ENCODE measurements around the gene GINS1. TPM values are rescaled to one million over a fixed set of nuclear protein-coding genes. Genes with fewer than 3 reads are reported as not detected.

The GINS1 gene
- total RNA-seq, 6 experiments from 2014 or later, result 0.37 to 3.5 (median 0.76) TPM

DNA sequence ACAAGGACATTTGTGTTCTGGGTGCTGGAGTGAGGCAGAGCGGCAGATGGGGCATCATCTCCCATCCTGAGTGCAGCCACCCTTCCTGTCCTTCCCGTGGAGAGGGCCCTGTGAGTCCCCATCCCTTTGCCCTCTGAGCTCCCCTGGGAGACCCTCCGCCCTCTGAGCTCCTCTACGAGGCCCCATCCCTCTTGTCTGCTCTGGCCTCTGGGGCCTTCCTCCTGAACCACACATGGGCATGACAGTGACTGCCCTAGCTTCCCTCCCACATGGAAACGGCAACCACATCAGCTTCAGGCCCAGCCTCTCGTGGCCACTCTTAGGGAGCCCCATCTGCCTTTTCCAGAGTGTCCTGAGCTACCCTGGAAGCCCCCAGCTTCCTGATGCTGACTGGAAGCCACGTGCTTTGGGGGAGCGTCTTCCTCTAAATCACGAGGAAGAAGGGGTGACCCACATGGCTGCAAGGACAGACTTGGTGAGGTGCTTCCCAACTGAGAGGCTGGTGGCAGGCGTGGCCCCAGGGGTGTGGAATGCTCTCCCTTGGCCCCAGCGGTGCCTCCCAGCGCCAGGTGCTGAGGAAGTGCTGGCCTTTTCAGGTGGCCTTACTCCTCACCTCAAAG, 52.6 kb downstream of the GINS1 start:
- TF ChIP-seq POLR2A (IDR thresholded peaks at IDR 0.05), result no peak
- TF ChIP-seq, protein P1, sequence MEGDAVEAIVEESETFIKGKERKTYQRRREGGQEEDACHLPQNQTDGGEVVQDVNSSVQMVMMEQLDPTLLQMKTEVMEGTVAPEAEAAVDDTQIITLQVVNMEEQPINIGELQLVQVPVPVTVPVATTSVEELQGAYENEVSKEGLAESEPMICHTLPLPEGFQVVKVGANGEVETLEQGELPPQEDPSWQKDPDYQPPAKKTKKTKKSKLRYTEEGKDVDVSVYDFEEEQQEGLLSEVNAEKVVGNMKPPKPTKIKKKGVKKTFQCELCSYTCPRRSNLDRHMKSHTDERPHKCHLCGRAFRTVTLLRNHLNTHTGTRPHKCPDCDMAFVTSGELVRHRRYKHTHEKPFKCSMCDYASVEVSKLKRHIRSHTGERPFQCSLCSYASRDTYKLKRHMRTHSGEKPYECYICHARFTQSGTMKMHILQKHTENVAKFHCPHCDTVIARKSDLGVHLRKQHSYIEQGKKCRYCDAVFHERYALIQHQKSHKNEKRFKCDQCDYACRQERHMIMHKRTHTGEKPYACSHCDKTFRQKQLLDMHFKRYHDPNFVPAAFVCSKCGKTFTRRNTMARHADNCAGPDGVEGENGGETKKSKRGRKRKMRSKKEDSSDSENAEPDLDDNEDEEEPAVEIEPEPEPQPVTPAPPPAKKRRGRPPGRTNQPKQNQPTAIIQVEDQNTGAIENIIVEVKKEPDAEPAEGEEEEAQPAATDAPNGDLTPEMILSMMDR (IDR thresholded peaks at IDR 0.05), result no peak
- ATAC-seq, result peak in 1 of 4 donors; percentile 14
- no peak overlapping the region for H3K4me3 ChIP-seq
- H3K27ac ChIP-seq, result no peak overlapping the region
- peaks cover 0 to 24% (median 3%) of the 10 kb centered on the region in 4 donors for H3K36me3 ChIP-seq
- intact Hi-C loops (cut with DNase I), result no loop called here
- no peaks in the 10 kb centered on the region for H3K4me1 ChIP-seq
- no peaks in the 10 kb centered on the region for H3K27me3 ChIP-seq
- WGBS (ENCODE audit: insufficient coverage, low coverage, low lambda C conversion rate, missing lambda C conversion rate), result 70% methylated on average over 4 of the region's 12 CpGs
- no peak for DNase-seq
- no peaks in the 10 kb centered on the region for H3K9me3 ChIP-seq

DNA sequence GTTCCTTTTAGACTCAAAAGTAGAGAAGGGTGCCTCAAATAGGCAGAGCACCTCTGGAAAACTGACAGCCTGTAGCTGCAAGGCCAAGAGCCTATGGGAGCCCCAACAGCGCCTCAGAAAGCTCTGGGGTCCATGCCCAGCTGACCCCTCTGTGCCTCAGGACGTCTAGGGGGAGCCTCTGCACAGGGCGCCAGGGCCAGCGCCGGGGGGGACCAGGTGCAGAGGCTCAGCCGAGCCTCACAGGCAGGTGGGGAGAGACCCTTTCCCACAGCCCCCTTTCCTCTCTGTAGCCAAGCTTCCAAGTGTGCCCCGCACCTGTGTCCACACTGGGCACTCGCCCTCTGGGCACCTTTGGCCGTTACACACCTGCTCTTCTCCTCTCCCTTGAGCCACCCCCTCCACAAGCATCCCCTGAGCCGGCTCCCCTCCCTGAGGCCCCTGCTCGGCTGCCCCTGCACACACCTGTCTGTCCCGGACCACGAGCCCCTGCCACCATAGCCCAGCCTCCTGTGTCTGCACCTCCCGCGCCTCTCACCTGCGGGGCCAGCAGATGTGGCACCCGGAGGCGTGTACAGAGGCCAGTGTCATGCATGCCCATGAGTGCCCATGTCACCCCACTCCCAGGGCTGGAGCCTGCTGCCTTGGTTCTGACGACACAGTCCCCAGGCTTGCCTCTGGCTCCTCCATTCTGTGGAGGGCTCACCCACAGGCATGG, 53.2 kb downstream of the GINS1 start:
- Histone ChIP-seq H3K36me3 (peaks cover 0 to 26% (median 0%) of the 10 kb centered on the region in 4 donors), H3K27ac (no peak overlapping the region), H3K9me3 (no peaks in the 10 kb centered on the region), H3K4me1 (no peaks in the 10 kb centered on the region), H3K27me3 (no peaks in the 10 kb centered on the region), H3K4me3 (no peak overlapping the region)
- WGBS (ENCODE audit: insufficient coverage, low coverage, low lambda C conversion rate, missing lambda C conversion rate), result 93% methylated on average over 5 of the region's 19 CpGs
- TF ChIP-seq POLR2A (IDR thresholded peaks at IDR 0.05), result no peak
- TF ChIP-seq, protein P1 (IDR thresholded peaks at IDR 0.05), result no peak
- ATAC-seq (peak in 1 of 4 donors; percentile 7), DNase-seq (no peak)
- intact Hi-C loops (cut with DNase I), result no loop called here

DNA sequence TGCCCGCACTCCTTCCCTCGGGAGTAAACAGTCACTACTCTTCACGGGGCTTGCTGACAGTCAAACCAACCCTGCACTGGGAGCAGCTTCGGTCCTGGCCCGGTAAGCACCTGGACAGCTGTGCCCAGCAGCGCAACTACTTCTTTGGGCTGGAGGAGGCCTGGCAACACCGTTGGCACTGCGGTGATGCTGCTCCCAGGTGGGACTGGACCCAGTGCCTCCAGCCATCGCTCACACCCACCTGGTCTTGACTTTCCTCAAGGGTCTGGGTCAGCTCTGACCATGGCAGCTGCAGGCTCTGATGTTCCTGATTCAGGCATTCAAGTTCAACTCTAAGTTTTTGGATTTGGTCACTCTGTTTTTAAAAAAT, 53.8 kb downstream of the GINS1 start:
- ATAC-seq, result no peak
- no peaks in the 10 kb centered on the region for H3K9me3 ChIP-seq
- intact Hi-C loops (cut with DNase I), result no loop called here
- no peak overlapping the region for H3K27ac ChIP-seq
- TF ChIP-seq, protein P1 (IDR thresholded peaks at IDR 0.05), result no peak
- TF ChIP-seq POLR2A (IDR thresholded peaks at IDR 0.05), result no peak
- 80% methylated on average over 1 of the region's 9 CpGs for WGBS (ENCODE audit: insufficient coverage, low coverage, low lambda C conversion rate, missing lambda C conversion rate)
- H3K36me3 ChIP-seq, result peaks cover 0 to 31% (median 0%) of the 10 kb centered on the region in 4 donors
- H3K4me3 ChIP-seq, result no peak overlapping the region
- H3K4me1 ChIP-seq, result no peaks in the 10 kb centered on the region
- H3K27me3 ChIP-seq, result no peaks in the 10 kb centered on the region
- no peak for DNase-seq

DNA sequence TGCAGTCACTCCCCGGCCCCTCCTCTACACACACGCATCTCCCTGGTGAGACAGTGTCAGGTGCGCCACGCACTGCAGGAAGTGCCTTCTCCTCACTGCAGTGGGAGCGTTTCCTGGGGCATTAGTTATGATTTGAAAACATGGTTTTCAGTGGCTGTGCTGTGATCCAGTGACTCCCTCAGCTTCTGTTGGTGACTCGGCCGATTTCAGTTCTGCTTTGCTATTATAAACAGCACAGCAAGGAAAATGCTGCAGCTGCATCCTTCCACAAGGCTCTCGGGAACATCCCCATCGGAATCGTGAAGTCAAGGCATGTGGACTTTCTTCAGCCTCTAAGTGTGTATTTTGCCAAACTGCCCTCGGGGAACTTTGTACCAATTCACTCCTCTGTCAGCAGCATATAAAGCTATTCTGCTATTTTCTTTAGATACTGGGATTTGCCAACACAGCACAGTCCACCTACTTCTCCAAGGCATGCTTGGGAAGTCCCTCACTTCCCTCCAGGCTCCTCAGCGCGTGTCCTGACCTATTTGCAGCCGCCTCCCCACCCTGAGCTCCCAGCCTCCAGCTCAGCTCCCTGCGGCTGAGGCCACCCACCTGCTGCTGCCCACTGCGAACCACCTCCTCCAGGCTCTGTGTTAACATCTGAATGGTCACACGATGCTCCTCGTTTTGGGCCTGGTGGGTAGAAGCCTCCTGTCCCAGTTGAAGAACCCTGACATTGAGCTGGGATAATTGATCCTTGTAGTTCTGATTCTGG, 54.5 kb downstream of the GINS1 start:
- H3K27ac ChIP-seq, result no peak overlapping the region
- no peaks in the 10 kb centered on the region for H3K27me3 ChIP-seq
- no peak for DNase-seq
- 100% methylated on average over 1 of the region's 18 CpGs for WGBS (ENCODE audit: insufficient coverage, low coverage, low lambda C conversion rate, missing lambda C conversion rate)
- H3K36me3 ChIP-seq, result peaks cover 0 to 36% (median 2%) of the 10 kb centered on the region in 4 donors
- TF ChIP-seq, protein P1 (IDR thresholded peaks at IDR 0.05), result no peak
- intact Hi-C loops (cut with DNase I), result no loop called here
- no peaks in the 10 kb centered on the region for H3K9me3 ChIP-seq
- no peak overlapping the region for H3K4me3 ChIP-seq
- ATAC-seq, result peak in 2 of 4 donors; percentile 16 to 43
- H3K4me1 ChIP-seq, result no peaks in the 10 kb centered on the region
